GM21526 (cell line): ENCODE data around the gene MOV10L1.
"Not testable (repeated sequence)": the region's sequence is repeated elsewhere in the genome, so short reads cannot be mapped to it uniquely, and the experiment has no call there.

Experiments used
- ATAC-seq: cut with Tn5 transposase; IDR thresholded peaks from one replicate; pipeline ENCODE4 v1.9.1; 2021; ENCODE audit warnings: moderate library complexity; ENCODE audit not compliant: unreplicated experiment, low FRiP score

Gene MOV10L1

GRCh38 chr22:50199829-50200460 lies 110.1 kb downstream of the MOV10L1 start:
- ATAC-seq = no peak

DNA sequence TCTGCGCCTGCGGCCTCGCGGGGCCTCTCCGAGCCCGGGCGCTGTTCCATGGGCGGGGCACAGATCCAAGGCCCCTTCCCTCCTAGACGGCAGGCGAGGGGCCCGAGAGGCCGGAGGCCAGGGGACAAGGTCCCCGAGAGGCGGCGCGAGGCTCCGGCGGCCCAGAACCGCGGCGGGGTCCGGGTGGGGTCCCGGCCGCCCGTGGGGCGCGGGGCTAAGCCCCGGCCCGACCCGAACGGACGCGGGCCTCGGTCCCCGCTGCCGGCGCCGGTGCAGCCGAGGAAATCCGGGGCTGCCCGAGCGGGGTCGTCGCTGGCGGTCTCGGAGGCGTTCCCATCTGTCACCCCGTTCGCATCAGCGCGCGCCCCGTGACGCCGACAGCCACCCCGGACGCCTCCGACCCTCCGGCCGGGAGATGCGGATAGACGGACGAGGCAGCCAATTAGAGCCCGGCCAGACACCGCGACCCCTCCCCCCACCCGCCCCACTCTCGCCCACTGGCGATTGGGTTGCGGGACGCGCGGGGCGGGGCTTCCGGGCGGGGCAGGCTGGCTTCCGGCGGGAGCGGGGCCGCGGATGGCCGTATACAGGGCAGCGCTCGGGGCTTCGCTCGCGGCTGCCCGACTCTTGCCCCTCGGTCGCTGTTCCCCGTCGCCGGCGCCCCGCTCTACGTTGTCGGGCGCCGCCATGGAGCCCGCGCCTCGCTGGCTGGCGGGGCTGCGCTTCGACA lies 110.8 kb downstream of the MOV10L1 start, which contains the start of gene SELENOO:
SELENOO (plus strand) TSS at position 551 of the 730 bp plus-strand sequence; CDS start at position 577, 26 bp downstream.
- ATAC-seq = peak; percentile 48

DNA sequence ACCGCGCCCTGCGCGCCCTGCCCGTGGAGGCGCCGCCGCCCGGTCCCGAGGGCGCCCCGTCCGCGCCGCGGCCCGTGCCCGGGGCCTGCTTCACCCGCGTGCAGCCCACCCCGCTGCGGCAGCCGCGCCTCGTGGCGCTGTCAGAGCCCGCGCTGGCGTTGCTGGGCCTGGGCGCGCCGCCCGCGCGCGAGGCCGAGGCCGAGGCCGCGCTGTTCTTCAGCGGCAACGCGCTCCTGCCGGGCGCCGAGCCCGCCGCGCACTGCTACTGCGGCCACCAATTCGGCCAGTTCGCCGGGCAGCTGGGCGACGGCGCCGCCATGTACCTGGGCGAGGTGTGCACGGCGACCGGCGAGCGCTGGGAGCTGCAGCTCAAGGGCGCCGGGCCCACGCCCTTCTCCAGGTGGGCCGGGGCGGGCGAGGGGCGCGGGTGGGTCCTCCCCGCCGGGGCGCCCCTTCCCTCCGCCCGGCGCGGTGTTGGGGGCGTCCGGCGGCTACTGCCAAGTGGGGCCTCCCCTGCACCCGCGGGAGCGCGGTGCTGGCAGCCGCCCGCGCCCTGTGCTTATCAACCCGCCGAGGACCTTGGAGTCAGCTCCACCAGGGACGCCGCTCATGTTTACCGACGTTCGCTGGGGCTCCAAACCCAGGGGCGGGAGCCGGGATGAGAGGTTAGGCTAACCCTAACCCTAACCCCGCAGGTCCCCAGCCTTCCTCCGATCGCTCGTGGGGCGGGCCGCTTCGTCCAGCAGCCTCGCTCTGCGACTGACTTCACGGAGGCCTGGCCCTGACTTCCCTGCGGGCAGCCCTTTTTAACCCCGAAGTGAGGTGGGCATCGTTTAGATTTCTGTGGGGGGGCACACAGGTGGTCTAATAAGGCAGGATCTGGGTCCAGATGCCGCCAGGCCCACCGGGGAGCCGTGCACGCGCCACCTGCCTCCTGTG lies 111.7 kb downstream of the MOV10L1 start:
- ATAC-seq = peak; percentile 21

GRCh38 chr22:50202130-50202666 lies 112.4 kb downstream of the MOV10L1 start:
- ATAC-seq = no peak

- no peak for ATAC-seq
These were observed 113.5 kb downstream of the MOV10L1 start for GRCh38 chr22:50203288-50203687.

DNA sequence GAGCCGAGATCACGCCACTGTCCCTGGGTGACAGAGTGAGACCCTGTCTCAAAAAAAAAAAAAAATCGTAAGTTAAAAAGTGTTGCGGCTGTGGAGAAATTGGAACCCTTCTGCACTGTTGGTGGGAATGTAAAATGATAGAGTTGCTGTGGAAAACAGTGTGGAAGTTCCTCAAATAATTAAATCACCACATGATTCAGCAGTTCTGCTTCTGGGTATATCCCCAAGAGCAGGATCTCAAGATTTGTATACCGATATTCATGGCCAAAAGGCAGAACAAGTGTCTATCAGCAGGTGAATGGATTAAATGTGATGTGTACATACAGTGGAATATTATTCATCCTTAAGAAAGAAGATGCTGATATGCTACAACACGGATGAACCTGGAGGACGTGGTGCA lies 114.8 kb downstream of the MOV10L1 start:
- no peak for ATAC-seq

- ATAC-seq = not testable (repeated sequence)
These were observed 115.2 kb downstream of the MOV10L1 start for GRCh38 chr22:50204998-50205397.

DNA sequence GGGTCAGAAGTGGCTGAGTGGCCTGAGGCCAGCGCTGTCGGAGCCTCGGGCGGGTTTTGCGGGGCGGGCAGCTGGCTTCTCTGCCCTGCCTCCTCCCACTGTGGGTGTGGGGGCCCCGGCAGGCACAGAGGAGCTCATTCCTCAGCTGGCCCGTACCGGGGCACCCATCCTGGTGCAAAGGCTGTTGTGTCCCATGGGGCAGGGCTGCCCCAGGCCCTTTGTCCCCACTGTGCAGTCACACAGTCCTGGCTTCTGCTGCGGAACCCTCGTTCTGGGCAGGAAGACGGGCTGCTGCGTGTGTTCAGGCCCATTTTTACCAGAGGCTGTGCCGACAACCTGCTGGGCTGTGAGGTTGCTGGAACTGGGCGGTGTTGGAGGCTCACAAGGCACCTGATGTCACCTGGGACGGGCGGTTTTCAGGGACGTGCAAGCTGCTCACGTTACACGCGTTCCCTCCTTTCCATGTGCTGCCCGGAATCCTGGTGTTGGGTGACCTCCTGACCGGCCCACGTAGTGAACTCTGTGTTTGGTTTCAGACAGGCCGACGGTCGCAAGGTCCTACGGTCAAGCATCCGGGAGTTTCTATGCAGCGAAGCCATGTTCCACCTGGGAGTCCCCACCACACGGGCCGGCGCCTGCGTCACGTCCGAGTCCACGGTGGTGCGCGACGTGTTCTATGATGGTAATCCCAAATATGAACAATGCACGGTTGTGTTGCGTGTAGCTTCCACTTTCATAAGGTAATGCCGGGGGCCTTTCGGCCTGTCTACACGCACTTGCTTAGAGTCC lies 116.2 kb downstream of the MOV10L1 start:
- no peak for ATAC-seq

DNA sequence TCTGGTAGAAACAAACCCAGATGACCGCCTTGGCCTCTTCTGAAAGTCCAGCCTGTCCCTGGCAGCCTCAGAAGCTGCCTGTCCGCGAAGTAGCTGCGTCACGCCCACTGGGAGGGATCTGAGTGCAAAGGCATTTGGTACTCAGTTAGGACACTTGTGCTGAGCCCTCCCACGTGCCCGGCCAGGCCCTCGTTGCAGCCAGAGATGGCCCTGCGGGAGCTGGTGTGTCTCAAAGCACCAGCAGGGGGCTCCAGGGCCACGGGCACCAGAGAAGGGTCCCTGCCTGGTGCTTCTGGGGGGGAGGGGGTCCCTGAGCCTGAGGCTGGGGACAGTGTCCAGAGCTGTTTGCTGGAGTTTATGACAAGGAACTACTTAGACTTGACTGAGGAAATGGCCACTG lies 116.8 kb downstream of the MOV10L1 start:
- no peak for ATAC-seq

- ATAC-seq = no peak
These were observed 117.8 kb downstream of the MOV10L1 start for GRCh38 chr22:50207383-50208140.

DNA sequence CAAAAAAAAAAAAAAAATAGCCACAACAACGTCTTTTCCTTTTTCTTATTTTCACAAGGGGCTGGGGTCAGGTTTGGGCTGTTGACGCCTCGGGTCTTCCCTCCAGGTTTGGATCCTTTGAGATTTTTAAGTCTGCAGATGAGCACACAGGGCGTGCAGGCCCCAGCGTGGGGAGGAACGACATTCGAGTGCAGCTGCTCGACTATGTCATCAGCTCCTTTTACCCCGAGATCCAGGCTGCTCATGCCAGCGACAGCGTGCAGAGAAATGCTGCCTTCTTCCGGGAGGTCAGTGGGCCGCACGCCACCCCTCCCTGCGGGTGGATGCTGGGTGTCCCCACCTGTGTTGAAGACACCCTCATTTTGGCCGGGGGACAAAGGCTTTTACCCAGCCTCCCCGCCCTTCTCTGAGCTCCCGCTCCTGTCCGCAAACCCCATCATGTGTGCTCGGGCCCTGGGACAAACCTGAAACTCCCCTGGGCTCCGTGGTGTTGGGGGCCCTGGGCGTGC lies 118.7 kb downstream of the MOV10L1 start:
- ATAC-seq = no peak

GRCh38 chr22:50208939-50209892 lies 119.4 kb downstream of the MOV10L1 start:
- no peak for ATAC-seq

GRCh38 chr22:50209893-50210292 lies 120.1 kb downstream of the MOV10L1 start:
- ATAC-seq = no peak

DNA sequence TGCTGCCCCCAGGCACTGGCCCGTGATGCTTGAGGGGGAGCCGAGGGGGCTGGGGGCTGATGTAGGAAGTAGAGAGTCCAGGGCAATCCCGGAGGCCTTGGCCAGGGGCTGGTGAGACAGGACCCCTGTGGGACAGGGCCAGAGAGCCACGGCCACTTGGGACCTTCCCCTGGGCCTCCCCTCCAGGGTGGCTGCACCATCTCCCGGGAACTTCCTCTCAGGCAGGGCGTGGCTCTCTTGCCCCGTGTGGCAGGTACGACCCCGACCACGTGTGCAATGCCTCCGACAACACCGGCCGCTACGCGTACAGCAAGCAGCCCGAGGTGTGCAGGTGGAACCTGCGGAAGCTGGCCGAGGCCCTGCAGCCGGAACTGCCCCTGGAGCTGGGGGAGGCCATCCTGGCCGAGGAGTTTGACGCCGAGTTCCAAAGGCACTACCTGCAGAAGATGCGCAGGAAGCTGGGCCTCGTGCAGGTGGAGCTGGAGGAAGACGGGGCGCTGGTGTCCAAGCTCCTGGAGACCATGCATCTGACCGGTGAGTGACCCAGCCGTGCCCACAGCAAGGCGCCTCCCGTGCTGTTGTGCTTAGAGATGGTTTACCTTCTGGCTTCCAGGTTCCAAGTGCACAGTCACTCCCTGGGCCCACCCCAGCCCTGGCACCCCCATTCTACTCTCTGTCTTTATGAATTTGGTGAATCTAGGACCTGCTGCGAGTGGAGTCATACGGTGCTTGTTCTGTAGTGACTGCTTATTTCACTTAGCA lies 120.8 kb downstream of the MOV10L1 start:
- ATAC-seq = no peak

GRCh38 chr22:50211147-50211546 lies 121.3 kb downstream of the MOV10L1 start:
- ATAC-seq = no peak
